Stimulated activated naive CD4-positive, alpha-beta T cell (primary cell): ENCODE measurements around the gene DCAF6.
"Not testable (repeated sequence)": the region's sequence is repeated elsewhere in the genome, so short reads cannot be mapped to it uniquely, and the experiment has no call there.

ENCODE experiments used
- DNase-seq, 6 experiments: peaks; one replicate each; lab custom pipeline; 2025; lab: John Stamatoyannopoulos, UW

DCAF6 gene, protein sequence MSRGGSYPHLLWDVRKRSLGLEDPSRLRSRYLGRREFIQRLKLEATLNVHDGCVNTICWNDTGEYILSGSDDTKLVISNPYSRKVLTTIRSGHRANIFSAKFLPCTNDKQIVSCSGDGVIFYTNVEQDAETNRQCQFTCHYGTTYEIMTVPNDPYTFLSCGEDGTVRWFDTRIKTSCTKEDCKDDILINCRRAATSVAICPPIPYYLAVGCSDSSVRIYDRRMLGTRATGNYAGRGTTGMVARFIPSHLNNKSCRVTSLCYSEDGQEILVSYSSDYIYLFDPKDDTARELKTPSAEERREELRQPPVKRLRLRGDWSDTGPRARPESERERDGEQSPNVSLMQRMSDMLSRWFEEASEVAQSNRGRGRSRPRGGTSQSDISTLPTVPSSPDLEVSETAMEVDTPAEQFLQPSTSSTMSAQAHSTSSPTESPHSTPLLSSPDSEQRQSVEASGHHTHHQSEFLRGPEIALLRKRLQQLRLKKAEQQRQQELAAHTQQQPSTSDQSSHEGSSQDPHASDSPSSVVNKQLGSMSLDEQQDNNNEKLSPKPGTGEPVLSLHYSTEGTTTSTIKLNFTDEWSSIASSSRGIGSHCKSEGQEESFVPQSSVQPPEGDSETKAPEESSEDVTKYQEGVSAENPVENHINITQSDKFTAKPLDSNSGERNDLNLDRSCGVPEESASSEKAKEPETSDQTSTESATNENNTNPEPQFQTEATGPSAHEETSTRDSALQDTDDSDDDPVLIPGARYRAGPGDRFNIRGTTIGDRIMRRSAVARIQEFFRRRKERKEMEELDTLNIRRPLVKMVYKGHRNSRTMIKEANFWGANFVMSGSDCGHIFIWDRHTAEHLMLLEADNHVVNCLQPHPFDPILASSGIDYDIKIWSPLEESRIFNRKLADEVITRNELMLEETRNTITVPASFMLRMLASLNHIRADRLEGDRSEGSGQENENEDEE

GRCh38 chr1:167936068-167936929, at the start of gene DCAF6:
Gene DCAF6 (plus strand): TSS chr1:167936683. CDS start chr1:167936912, 229 bp downstream.
- peak; percentile 91 to 99 (median 98) for DNase-seq

- not testable (repeated sequence) for DNase-seq
These were observed 49.3 kb upstream of the DCAF6 start for GRCh38 chr1:167887187-167887586.

GRCh38 chr1:167890400-167890799, 46.1 kb upstream of the DCAF6 start:
- DNase-seq = no peak

DNA sequence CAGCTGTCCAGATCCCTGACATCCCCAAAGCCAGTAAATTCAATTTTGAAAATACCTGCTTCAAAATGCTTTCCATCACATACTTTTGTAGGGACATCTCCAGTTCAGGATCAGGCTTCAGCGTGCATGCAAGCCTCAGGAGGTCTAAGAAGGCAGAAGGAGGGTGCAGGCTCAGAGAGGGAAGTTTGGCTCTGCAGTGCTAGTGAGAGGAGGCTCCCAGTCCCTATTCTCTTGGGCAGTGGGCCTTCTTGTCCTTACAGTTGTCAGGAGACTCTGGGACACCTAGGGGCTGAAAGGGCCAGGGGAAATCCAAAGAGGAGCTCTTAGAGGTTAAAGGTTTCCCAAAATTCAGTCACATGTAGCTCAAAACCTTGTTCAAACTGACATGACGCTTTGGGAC, 42.7 kb upstream of the DCAF6 start:
- no peak for DNase-seq

GRCh38 chr1:167898578-167899222, 37.8 kb upstream of the DCAF6 start:
- DNase-seq = no peak

DNA sequence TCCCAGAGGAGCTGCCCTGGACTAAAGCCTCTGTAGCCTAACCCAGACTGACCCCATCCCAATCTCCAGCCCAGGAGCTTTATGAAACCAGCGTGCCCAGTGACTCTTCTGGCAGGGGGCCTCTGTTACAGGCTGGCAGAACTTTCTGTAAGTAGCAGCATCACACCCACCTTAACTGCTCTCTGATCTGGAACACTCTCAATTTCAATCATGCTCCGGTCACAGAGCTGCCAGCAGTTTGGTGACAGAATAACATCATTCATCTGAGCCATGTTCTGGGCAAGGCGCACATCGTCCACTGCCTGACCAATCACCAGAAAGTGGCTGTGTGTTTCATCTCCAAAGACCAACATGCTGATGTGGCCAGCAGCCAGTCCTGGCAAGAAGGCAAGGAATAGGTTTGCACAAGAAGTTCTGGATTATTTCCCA, 37.2 kb upstream of the DCAF6 start:
- DNase-seq = no peak

DNA sequence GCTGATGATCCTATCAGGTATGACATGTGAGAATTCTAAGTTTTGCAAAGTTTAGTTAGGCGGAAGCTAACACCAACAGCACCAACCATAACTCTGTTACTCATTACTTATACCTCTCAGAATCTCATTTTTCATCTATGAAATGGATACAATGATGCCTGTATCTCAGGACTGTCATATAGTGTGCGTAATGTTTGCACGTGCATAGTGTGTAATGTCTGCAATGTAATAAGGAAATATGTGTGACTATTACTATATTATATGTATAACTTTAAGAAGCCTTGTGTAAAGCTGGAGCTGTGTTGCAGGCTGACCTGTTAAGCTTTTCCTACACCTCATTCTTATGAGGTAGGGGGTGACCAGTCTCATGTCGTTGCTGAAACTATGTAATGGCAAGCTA, 35.6 kb upstream of the DCAF6 start:
- DNase-seq = no peak

- DNase-seq = no peak
These were observed 31.8 kb upstream of the DCAF6 start for GRCh38 chr1:167904652-167905130.

- no peak for DNase-seq
These were observed 31.3 kb upstream of the DCAF6 start for GRCh38 chr1:167905182-167905581.

DNA sequence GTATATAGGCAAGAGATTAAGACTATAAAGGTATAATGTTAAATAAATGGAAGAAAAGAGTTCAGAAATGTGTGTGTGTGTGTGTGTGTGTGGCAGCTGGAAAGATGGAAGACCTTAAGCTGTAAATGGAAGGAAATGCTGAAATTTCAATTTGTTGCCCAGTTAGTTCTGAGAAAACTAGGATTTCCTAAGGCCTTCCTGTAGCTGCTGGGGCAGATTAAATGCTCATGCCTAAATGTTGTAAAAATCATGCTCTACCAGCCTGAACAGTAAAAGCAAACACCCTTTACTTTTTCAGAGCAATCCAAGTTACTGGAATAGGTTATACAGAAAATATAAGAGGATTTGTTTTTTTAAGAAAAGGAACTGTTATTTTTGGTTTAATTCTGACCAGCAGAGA, 30.8 kb upstream of the DCAF6 start:
- DNase-seq = no peak

DNA sequence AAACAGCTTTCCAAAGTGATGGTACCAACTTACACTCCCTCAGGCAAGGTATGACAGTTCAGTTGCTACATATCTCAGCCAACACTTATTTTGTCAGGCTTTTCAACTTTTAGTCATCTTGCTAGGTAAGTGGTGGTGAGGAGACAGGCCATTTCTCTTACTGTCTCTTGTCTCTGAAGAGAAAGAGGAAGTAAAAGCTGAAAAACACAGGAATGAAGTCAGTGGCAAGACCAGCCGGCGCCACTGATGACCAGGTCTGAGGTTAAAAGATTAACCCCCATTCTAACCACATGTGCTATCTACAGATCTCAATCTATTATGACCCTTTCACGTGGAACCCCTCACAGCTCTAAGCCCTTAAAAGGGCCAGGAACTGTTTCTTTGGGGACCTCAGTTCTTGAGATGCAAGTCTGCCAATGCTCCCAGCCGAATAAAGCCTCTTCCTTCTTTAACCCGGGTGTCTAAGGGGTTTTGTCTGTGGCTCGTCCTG, 26.7 kb upstream of the DCAF6 start:
- no peak for DNase-seq

- DNase-seq = no peak
These were observed 26.0 kb upstream of the DCAF6 start for GRCh38 chr1:167910530-167910929.

DNA sequence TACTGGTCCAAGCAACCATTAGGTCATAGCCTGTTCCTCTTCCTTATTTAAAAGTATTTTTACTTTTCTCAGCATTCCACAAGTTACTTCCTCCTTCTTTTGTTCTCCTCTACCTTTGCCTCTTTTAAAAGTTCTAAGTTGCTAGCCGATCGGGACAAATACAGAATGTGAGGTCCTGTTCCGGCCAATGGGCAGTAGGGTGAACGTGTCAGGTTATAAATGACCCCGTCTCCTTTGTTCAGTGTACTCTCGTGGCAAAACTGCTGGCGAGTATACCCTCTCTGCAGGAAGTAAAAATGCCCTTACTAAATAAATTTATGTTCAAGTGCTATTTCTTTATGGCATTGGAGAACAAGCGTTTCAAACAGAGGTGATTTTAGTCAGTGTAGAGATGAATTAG, 25.1 kb upstream of the DCAF6 start:
- no peak for DNase-seq

DNA sequence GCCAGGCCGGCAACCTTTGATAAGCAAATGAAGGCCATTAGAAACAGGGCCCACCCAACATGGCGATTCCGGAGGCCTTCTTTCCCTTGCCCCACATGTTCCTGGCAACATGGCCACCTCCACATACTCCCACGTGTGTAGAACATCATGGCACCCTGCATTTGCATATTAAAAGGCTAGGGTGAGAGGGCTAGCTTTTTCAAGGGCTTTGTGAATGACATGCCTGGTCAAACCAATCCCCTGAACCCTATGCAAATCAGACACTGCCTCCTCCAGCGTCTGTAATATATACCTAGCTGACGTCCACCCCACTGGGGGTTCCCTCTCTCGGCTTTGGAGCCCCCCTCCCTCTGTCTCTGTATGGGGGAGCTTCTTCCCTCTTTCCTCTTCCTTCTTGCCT, 24.2 kb upstream of the DCAF6 start:
- DNase-seq = no peak

DNA sequence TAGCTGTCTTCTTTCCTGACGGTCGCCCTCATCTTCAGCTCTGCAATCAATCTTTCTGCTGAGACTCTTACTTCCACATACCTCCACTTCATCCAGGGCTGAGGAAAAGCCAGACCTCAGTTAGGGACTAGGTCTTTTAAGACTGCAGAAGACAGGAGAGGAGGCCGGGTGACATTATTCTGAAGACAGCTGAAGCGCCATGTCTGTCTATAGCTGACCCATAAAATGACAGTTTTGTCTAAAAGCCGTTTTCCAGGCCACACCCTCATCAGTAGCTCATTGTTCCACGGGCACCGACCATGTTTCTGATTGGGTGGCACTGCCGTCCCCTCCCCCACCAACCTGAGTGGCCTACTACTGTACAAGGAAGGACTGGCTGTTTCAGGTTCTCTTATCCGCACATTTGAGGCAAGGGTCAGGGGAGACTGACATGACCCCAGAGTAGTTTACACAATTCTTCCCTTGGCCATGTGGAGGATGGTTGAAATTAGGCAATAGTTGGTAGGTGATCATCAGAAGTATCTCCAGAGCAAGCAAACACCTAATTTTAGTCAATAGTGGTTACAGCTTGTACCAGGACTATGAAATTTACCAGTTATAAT, 22.5 kb upstream of the DCAF6 start, which contains the start of gene ADCY10:
Gene ADCY10 (minus strand): TSS at position 240 of the 602 bp plus-strand sequence. CDS start 8,994 bp downstream, outside the sequence.
- DNase-seq = no peak

GRCh38 chr1:167915569-167915968, 20.9 kb upstream of the DCAF6 start:
- DNase-seq = no peak

- DNase-seq = no peak
These were observed 19.5 kb upstream of the DCAF6 start for GRCh38 chr1:167916766-167917511.

DNA sequence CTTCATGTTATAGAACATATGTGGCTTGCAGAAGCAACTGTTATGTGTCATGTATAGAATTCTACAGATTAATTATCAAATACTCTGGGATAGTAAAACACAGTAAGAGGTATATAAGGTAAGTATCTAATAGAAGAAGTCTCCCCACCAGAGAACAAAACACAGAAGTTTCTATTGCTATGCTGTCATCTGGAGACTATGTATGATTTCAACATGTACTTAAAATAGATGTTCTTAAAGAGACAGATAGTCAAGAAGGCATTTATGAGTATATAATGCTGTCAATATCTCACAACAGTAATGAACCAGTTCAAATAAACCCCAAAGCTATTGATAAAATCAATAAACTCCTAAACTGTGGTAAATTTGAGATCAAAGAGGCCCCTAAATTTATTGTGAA, 14.5 kb upstream of the DCAF6 start:
- DNase-seq = no peak

DNA sequence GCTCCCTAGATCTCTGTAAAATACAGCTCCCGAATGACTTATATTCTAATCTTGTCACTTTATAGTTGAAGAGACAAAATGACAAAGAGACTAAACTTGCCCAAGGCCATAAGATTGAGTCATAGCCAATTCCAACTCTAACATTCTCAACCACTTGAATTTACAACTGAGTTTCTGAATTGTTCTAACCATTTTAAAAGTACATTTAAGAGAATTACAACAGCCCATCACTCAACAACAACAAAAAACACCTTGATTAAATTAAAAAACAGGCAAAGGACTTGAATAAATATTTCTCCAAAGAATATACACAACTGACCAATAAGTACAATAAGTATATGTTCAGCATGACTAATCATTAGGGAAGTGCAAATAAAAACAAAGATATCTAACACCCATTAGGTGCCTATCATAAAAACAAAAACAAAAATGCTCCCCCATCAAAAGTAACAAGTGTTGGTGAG, 13.8 kb upstream of the DCAF6 start:
- DNase-seq = no peak
